ENCODE data around the gene TRMU. TPM values are rescaled to one million over a fixed set of nuclear protein-coding genes. Genes with fewer than 3 reads are reported as not detected.

The TRMU gene
- total and polyA plus RNA-seq, 10 donors, result 23.7 to 59.6 (median 43.3) TPM

DNA sequence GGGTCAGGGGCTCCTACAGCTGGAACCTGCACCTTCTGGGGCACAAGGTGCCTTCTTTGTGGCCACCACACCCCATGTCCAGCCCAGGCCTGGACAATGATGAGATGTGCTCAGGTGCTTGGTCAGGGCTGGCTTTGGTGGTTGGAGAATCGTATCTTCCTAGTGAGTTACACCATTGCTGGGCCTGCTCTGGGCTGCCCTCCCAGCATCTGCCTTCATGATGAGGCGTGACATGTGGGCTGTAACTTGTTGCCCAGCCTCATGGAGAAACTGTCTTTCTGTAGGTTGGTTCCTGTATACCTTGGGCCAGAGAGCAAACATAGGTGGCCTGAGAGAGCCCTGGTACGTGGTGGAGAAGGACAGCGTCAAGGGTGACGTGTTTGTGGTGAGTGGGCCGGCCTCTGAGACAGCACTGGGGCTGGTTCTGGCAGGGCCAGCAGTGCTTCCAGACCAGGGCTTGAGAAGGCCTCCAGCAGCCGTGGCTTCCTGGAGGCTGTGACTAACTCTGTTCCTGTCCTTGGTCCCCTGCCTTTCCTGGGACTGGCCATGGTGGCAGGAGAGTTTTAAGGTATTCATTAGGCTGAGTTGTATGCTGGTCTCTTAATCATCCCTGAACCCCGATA, 18.1 kb downstream of the TRMU start:
- 90 to 94% (median 91%) methylated on average over 8 of the region's 8 CpGs for WGBS, 5 donors
- intact Hi-C loops (cut with DNase I; ENCODE audit: low total_unique reads), result no loop called here

DNA sequence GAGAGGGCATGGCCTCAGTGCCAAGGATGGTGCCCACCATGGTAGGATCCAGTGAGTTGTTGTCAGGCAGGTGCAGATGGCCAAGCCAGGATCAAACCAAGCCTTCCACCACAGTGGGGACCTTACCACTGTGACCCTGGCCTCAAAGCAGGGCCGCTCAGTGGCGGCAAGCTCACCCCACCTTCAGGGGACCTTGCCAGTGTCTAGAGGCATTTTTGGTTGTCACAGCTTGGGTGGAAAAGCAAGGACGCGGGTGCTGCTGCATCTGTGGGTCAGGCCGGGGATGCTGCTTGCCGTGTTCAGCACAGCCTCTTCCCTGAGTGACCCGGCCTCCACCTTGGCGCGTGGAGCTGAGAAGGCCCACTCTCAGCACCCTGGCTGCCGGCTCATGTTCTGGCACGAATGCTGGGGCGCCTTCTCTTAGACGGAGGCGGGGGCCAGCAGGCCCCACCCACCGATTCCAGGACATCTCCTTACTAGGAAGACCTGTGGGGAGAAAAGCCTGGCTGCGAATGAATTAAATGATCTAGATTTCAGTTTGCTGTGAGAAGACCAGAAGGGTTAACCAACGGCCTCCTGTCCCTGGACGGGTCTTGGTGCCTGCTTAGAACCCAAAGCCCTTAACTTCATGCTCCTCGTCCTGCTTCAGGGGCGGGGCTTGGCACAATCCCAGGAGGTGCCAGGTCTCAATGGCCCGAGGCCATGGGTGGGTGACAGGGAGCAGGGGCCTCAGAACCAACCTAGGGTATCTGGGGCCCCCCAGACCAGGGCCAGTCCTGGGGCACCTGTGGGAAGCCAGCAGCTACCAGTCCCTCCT, 18.9 kb downstream of the TRMU start:
- Histone ChIP-seq H3K4me3 (no peak overlapping the region), H3K27ac (no peak overlapping the region), H3K9me3 (no peaks in the 10 kb centered on the region), H3K36me3 (peaks cover 10 to 100% (median 91%) of the 10 kb centered on the region in 6 donors), H3K4me1 (peaks cover 0 to 19% (median 3%) of the 10 kb centered on the region in 6 donors), H3K27me3 (replicated peaks in 1 of 7) (no peaks in the 10 kb centered on the region)
- WGBS, 5 donors, result 88 to 93% (median 90%) methylated on average over 13 to 21 of the region's 21 CpGs
- DNase-seq, result no peak
- intact Hi-C loops (cut with DNase I; ENCODE audit: low total_unique reads), result no loop called here
- TF ChIP-seq POLR2A (IDR thresholded peaks at IDR 0.05) (no peak), POLR2AphosphoS5 (IDR thresholded peaks at IDR 0.05) (peak in 1 of 3 donors; percentile 6)

More for the DNA sequence above, 18.1 kb downstream of the TRMU start:
- Histone ChIP-seq H3K27ac (no peak overlapping the region), H3K4me1 (peaks cover 0 to 19% (median 3%) of the 10 kb centered on the region in 6 donors), H3K4me3 (no peak overlapping the region), H3K27me3 (replicated peaks in 1 of 7) (no peaks in the 10 kb centered on the region), H3K9me3 (no peaks in the 10 kb centered on the region), H3K36me3 (peaks cover 10 to 100% (median 95%) of the 10 kb centered on the region in 6 donors)
- DNase-seq, result no peak
- TF ChIP-seq, protein P1, sequence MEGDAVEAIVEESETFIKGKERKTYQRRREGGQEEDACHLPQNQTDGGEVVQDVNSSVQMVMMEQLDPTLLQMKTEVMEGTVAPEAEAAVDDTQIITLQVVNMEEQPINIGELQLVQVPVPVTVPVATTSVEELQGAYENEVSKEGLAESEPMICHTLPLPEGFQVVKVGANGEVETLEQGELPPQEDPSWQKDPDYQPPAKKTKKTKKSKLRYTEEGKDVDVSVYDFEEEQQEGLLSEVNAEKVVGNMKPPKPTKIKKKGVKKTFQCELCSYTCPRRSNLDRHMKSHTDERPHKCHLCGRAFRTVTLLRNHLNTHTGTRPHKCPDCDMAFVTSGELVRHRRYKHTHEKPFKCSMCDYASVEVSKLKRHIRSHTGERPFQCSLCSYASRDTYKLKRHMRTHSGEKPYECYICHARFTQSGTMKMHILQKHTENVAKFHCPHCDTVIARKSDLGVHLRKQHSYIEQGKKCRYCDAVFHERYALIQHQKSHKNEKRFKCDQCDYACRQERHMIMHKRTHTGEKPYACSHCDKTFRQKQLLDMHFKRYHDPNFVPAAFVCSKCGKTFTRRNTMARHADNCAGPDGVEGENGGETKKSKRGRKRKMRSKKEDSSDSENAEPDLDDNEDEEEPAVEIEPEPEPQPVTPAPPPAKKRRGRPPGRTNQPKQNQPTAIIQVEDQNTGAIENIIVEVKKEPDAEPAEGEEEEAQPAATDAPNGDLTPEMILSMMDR (IDR thresholded peaks at IDR 0.05 in 8 of 11, conservative IDR thresholded peaks at IDR 0.05 in 3 of 11), result no peak
- TF ChIP-seq POLR2AphosphoS5 (IDR thresholded peaks at IDR 0.05) (no peak), POLR2A (IDR thresholded peaks at IDR 0.05) (no peak)

DNA sequence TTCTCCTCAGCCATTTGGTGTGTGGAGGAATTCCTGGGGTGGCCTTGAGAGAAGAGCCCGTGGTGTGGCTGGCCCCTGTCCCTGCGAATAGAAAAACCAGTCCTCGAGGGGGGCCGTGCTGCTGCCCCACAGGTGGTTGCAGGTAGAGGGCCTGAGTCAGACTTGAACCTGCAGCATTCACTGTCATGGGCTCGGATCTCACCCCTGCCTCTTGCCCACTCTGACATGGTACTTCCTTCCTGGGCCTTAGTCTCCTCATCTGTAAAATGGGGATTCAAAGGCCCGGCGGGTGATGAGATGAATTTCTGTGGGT, 19.4 kb downstream of the TRMU start:
- Histone ChIP-seq H3K4me3 (no peak overlapping the region), H3K9me3 (no peaks in the 10 kb centered on the region), H3K27me3 (replicated peaks in 1 of 7) (no peaks in the 10 kb centered on the region), H3K36me3 (peaks cover 10 to 100% (median 87%) of the 10 kb centered on the region in 6 donors), H3K4me1 (peaks cover 0 to 19% (median 3%) of the 10 kb centered on the region in 6 donors), H3K27ac (no peak overlapping the region)
- TF ChIP-seq POLR2A (IDR thresholded peaks at IDR 0.05) (no peak), POLR2AphosphoS5 (IDR thresholded peaks at IDR 0.05) (no peak)
- TF ChIP-seq, protein P1 (IDR thresholded peaks at IDR 0.05 in 8 of 11, conservative IDR thresholded peaks at IDR 0.05 in 3 of 11), result no peak
- WGBS, 5 donors, result 81 to 90% (median 88%) methylated on average over 5 to 7 of the region's 7 CpGs
- DNase-seq, result no peak
- intact Hi-C loops (cut with DNase I; ENCODE audit: low total_unique reads), result no loop called here

DNA sequence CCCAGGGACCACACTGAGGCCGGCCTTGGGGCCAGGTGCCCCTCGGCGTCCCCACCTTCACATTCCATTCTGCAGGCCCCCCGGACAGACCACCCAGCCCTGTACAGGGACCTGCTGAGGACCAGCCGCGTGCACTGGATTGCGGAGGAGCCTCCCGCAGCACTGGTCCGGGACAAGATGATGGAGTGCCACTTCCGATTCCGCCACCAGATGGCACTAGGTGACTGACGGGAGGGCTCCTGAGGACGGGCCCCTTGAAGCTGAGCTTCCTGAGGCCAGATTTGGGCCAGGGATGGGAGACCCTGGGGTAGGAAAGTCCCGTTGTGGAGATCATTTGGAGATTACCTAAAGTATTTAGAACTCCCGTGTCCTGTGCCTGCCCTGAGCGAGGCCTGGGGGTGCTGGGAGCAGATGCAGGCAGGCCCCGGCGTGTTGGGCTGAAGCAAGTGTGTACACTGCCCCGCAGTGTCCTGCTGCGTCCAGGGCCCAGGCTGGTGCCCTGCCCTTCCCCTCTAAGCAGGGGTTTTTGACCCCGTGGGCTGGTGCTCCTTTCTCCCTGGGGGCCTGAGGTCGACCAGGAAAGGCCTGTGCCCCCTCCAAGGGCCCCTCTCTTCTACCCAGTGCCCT, 20.0 kb downstream of the TRMU start:
- H3K27ac ChIP-seq, result peak overlapping the region in 1 of 8 donors; percentile 1
- peaks cover 10 to 100% (median 81%) of the 10 kb centered on the region in 6 donors for H3K36me3 ChIP-seq
- 57 to 65% (median 62%) methylated on average over 13 to 22 of the region's 22 CpGs for WGBS, 5 donors
- TF ChIP-seq, protein P1 (IDR thresholded peaks at IDR 0.05 in 8 of 11, conservative IDR thresholded peaks at IDR 0.05 in 3 of 11), result peak; percentile 25 to 81 (median 60)
- TF ChIP-seq POLR2AphosphoS5 (IDR thresholded peaks at IDR 0.05) (peak in 1 of 3 donors; percentile 44), POLR2A (IDR thresholded peaks at IDR 0.05) (no peak)
- peak; percentile 86 for DNase-seq
- no peaks in the 10 kb centered on the region for H3K27me3 ChIP-seq (replicated peaks in 1 of 7)
- H3K9me3 ChIP-seq, result no peaks in the 10 kb centered on the region
- H3K4me1 ChIP-seq, result peaks cover 0 to 19% (median 3%) of the 10 kb centered on the region in 6 donors
- intact Hi-C loops (cut with DNase I; ENCODE audit: low total_unique reads), result no loop called here
- no peak overlapping the region for H3K4me3 ChIP-seq
